ENCODE results near the gene MRTFB. TPM values are rescaled to one million over a fixed set of nuclear protein-coding genes. Genes with fewer than 3 reads are reported as not detected.

The MRTFB gene
- total RNA-seq, 4 donors from 2014 or later: 31.9 to 128 (median 56.4) TPM

DNA sequence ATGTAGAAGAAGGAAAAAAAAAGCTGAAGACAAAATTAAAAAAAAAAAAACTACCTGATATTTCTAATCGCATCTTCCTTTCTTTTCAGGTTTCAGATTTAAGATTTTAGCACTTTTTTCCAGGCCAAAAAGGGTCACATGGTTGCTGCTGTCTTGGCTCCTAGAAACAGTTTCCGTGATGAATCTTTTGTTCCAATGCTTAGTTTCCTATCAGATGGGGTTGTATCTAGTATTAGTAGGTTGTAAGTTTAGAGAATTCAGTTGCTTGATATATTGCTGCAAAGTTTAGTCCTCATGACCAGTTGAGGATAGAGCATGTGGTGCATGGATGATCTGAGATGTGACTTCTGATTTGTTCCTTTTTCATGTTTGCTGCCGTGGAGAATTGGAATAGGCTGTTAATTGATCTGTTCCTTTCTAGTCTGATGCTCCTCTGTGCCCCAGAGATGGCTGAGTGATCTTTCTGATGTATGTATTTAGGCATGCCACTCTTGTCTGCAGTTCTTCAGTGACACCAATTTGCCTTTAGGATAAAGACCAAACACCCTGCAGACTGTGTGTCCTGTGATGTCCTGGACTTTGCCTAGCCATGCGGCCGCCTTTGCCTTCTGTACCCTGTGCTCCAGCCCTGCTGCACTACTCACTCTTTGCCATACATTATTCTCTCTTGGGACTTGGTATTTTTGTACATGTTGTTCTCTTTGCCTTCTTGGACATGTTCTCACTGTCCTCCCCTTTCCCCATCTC, 94.0 kb downstream of the MRTFB start:
- TF ChIP-seq, protein P1, sequence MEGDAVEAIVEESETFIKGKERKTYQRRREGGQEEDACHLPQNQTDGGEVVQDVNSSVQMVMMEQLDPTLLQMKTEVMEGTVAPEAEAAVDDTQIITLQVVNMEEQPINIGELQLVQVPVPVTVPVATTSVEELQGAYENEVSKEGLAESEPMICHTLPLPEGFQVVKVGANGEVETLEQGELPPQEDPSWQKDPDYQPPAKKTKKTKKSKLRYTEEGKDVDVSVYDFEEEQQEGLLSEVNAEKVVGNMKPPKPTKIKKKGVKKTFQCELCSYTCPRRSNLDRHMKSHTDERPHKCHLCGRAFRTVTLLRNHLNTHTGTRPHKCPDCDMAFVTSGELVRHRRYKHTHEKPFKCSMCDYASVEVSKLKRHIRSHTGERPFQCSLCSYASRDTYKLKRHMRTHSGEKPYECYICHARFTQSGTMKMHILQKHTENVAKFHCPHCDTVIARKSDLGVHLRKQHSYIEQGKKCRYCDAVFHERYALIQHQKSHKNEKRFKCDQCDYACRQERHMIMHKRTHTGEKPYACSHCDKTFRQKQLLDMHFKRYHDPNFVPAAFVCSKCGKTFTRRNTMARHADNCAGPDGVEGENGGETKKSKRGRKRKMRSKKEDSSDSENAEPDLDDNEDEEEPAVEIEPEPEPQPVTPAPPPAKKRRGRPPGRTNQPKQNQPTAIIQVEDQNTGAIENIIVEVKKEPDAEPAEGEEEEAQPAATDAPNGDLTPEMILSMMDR (IDR thresholded peaks at IDR 0.05): no peak
- no peak for TF ChIP-seq POLR2A (IDR thresholded peaks at IDR 0.05)
- no peak for DNase-seq (ENCODE audit: low spot score in 2 of 2)
- intact Hi-C loops (cut with DNase I; ENCODE audit: low total_unique reads): no loop called here
- H3K4me3 ChIP-seq (ENCODE audit: low read depth, poor library complexity, severe bottlenecking): no peak overlapping the region
- 75 to 79% methylated on average over 5 of the region's 5 CpGs for WGBS, 2 donors

DNA sequence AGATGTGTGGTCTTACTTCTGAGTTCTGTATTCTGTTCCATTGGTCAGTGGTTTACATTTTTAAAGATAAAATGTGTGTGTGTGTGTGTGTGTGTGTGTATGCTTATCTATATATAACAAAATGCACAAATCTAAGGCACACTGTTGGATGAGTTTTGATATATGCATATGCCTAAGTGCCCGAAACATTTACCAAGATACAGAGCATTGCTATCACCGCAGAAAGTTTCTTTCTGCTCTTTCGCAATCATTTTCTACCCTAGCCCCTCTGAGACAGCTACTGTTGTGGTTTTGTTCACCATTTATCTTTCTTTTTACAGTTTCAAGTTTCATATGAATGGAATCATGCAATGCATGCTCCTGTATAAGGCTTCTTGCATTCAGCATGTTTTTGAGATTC, 97.0 kb downstream of the MRTFB start:
- DNase-seq (ENCODE audit: low spot score in 2 of 2): no peak
- 77 to 90% methylated on average over 3 of the region's 3 CpGs for WGBS, 2 donors
- H3K4me3 ChIP-seq (ENCODE audit: low read depth, poor library complexity, severe bottlenecking): no peak overlapping the region
- no peak for TF ChIP-seq POLR2A (IDR thresholded peaks at IDR 0.05)
- TF ChIP-seq, protein P1 (IDR thresholded peaks at IDR 0.05): no peak
- intact Hi-C loops (cut with DNase I; ENCODE audit: low total_unique reads): no loop called here

DNA sequence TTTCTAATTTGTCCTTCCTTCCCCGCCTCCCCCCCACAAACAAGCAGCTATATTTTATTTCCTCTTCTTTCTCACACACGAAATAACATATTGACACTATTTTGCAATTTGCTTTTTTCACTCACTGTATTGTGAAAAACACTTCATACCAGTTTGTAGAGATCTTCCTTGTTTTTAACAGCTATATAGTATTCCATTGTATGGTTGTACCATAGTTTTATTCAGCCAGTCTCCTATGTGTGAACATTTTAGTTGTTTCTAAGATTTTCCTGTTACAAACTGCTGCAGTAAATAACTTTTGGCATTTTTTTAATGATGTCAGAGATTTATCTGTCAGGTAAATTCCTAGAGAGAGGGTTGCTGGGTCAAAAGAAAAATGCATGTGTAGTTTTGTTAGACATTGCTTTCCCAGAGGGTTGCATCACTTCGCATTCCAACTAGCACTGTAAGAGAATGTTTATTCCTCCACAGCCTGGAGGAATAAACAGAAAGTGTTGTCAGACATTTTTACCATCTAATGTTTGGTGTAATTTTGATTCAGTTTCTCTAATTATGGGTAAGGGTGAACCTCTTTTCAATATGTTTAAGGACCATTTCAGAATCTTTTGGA, 101.2 kb downstream of the MRTFB start:
- H3K4me3 ChIP-seq (ENCODE audit: low read depth, poor library complexity, severe bottlenecking): no peak overlapping the region
- 91 to 97% methylated on average over 3 of the region's 3 CpGs for WGBS, 2 donors
- intact Hi-C loops (cut with DNase I; ENCODE audit: low total_unique reads): no loop called here
- TF ChIP-seq, protein P1 (IDR thresholded peaks at IDR 0.05): no peak
- TF ChIP-seq POLR2A (IDR thresholded peaks at IDR 0.05): no peak
- no peak for DNase-seq (ENCODE audit: low spot score in 2 of 2)

DNA sequence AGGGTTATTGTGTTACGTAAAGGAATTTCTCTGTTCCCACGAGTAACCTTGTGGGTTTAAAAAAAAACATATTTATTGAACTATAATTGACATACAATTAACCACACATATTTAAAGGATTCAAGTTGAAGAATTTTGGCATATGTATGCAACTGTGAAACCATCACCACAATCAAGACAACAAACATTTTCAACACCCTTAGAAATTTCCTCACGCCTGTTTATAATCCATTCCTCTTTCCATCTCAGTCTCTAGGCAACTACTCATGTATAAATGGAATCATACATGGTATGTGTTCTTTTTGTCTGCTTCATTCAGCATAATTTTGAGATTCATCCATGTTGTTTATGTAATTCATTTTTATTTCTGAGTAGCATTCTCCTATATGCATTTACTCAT, 104.0 kb downstream of the MRTFB start:
- DNase-seq (ENCODE audit: low spot score in 2 of 2): no peak
- intact Hi-C loops (cut with DNase I; ENCODE audit: low total_unique reads): no loop called here
- no peak overlapping the region for H3K4me3 ChIP-seq (ENCODE audit: low read depth, poor library complexity, severe bottlenecking)
- 78 to 86% methylated on average over 3 of the region's 3 CpGs for WGBS, 2 donors
- TF ChIP-seq, protein P1 (IDR thresholded peaks at IDR 0.05): no peak

DNA sequence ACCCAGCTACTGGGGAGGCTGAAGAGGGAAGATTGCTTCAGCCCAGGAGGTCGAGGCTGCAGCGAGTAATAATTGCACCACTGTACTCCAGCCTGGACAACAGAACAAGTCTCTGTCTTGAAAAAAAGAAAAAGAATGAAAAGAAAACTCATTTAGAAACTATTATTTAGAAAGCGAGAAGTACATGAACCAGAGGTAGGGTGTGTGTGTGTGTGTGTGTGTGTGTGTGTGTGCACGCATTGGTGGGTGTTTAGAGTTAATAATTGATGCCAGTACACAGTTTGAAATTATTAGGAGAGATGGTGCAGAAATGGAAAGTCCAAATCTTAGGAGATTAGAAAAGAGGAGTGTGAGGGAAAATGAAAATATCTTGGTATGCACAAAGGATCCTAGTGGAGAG, 106.6 kb downstream of the MRTFB start:
- WGBS, 2 donors: 95 to 96% methylated on average over 4 of the region's 4 CpGs
- no peak overlapping the region for H3K4me3 ChIP-seq (ENCODE audit: low read depth, poor library complexity, severe bottlenecking)
- DNase-seq (ENCODE audit: low spot score in 2 of 2): no peak
- intact Hi-C loops (cut with DNase I; ENCODE audit: low total_unique reads): no loop called here
- TF ChIP-seq, protein P1 (IDR thresholded peaks at IDR 0.05): no peak

Data from lower leg skin (tissue), 4 donors.